ENCODE data around the gene DSCAM. TPM values are rescaled to one million over a fixed set of nuclear protein-coding genes. Genes with fewer than 3 reads are reported as not detected.

DSCAM gene
- total RNA-seq, 1 donor from 2014 or later: 0.21 TPM

GRCh38 chr21:39968010-39968409 is 878.9 kb downstream of the DSCAM start:
- DNase-seq (ENCODE audit: low spot score): no peak
- no peak for TF ChIP-seq CTCF (IDR thresholded peaks at IDR 0.05; ENCODE audit: unreplicated experiment)
- H3K27me3 Mint-ChIP-seq (ENCODE audit: unreplicated experiment): peaks cover 6% of the 10 kb centered on the region

GRCh38 chr21:39966786-39967185 is 880.2 kb downstream of the DSCAM start:
- Mint-ChIP-seq H3K36me3 (ENCODE audit: low read depth, unreplicated experiment) (no peaks in the 10 kb centered on the region), H3K4me3 (ENCODE audit: unreplicated experiment) (no peak overlapping the region), H3K27ac (ENCODE audit: unreplicated experiment) (no peak overlapping the region), H3K4me1 (ENCODE audit: unreplicated experiment) (no peaks in the 10 kb centered on the region), H3K9me3 (ENCODE audit: unreplicated experiment) (peaks cover 21% of the 10 kb centered on the region), H3K27me3 (ENCODE audit: unreplicated experiment) (no peaks in the 10 kb centered on the region)
- no peak for DNase-seq (ENCODE audit: low spot score)
- TF ChIP-seq CTCF (IDR thresholded peaks at IDR 0.05; ENCODE audit: unreplicated experiment): no peak

More at GRCh38 chr21:39968010-39968409, 878.9 kb downstream of the DSCAM start:
- peaks cover 17% of the 10 kb centered on the region for H3K9me3 Mint-ChIP-seq (ENCODE audit: unreplicated experiment)
- H3K4me3 Mint-ChIP-seq (ENCODE audit: unreplicated experiment): no peak overlapping the region
- H3K36me3 Mint-ChIP-seq (ENCODE audit: low read depth, unreplicated experiment): no peaks in the 10 kb centered on the region
- no peak overlapping the region for H3K27ac Mint-ChIP-seq (ENCODE audit: unreplicated experiment)
- no peaks in the 10 kb centered on the region for H3K4me1 Mint-ChIP-seq (ENCODE audit: unreplicated experiment)

GRCh38 chr21:39965026-39965425 is 881.9 kb downstream of the DSCAM start:
- no peak for TF ChIP-seq CTCF (IDR thresholded peaks at IDR 0.05; ENCODE audit: unreplicated experiment)
- no peak for DNase-seq (ENCODE audit: low spot score)
- H3K36me3 Mint-ChIP-seq (ENCODE audit: low read depth, unreplicated experiment): no peaks in the 10 kb centered on the region
- no peak overlapping the region for H3K27ac Mint-ChIP-seq (ENCODE audit: unreplicated experiment)
- no peaks in the 10 kb centered on the region for H3K4me1 Mint-ChIP-seq (ENCODE audit: unreplicated experiment)
- no peak overlapping the region for H3K4me3 Mint-ChIP-seq (ENCODE audit: unreplicated experiment)
- H3K27me3 Mint-ChIP-seq (ENCODE audit: unreplicated experiment): no peaks in the 10 kb centered on the region
- peaks cover 28% of the 10 kb centered on the region for H3K9me3 Mint-ChIP-seq (ENCODE audit: unreplicated experiment)

- no peak for DNase-seq (ENCODE audit: low spot score)
- peaks cover 2% of the 10 kb centered on the region for H3K27me3 Mint-ChIP-seq (ENCODE audit: unreplicated experiment)
- no peak overlapping the region for H3K4me3 Mint-ChIP-seq (ENCODE audit: unreplicated experiment)
- H3K27ac Mint-ChIP-seq (ENCODE audit: unreplicated experiment): no peak overlapping the region
- H3K4me1 Mint-ChIP-seq (ENCODE audit: unreplicated experiment): no peaks in the 10 kb centered on the region
- no peak for TF ChIP-seq CTCF (IDR thresholded peaks at IDR 0.05; ENCODE audit: unreplicated experiment)
- peaks cover 16% of the 10 kb centered on the region for H3K9me3 Mint-ChIP-seq (ENCODE audit: unreplicated experiment)
- H3K36me3 Mint-ChIP-seq (ENCODE audit: low read depth, unreplicated experiment): no peaks in the 10 kb centered on the region
These were observed 885.7 kb downstream of the DSCAM start for GRCh38 chr21:39961251-39961650.

Small RNAs within 50 kb of the gene (microRNA-seq; reads per million reads assigned to microRNA genes)
- not detected for gene MIR4760 (ENCODE audit: unreplicated experiment)

Measured in endothelial cell (in vitro differentiated cells).